SK-N-SH (cell line): ENCODE results near the gene CARS2.
"Not testable (repeated sequence)": the region's sequence is repeated elsewhere in the genome, so short reads cannot be mapped to it uniquely, and the experiment has no call there.

ENCODE experiments used
- FOSL2 ChIP-seq: IDR thresholded peaks from 2 replicates; pipeline ENCODE4 v1.4.0; 2012; ENCODE audit warnings: low read depth, mild to moderate bottlenecking, moderate library complexity, borderline replicate concordance
- MXI1 ChIP-seq: IDR thresholded peaks from 2 replicates; pipeline ENCODE4 v1.6.1; 2012; ENCODE audit warnings: mild to moderate bottlenecking, low read depth, low read length, improper control_type of control experiment

- TF ChIP-seq MXI1, FOSL2: not testable (repeated sequence)
These were observed 10.1 kb downstream of the CARS2 start for GRCh38 chr13:110695774-110696173.
